Nephron progenitor cell (in vitro differentiated cells): ENCODE data around the gene FLNA.

Experiments used
- DNase-seq: peaks from one replicate; pipeline ENCODE4 v3.0.0; 2021
- H3K27ac Mint-ChIP-seq: 2 replicates; pipeline ENCODE4 v1.8.0; 2021; ENCODE audit warnings: mild to moderate bottlenecking, moderate library complexity, mixed read lengths
- H3K27me3 Mint-ChIP-seq: 2 replicates; pipeline ENCODE4 v1.8.0; 2021; ENCODE audit warnings: mild to moderate bottlenecking, low read depth, mixed read lengths; ENCODE audit not compliant: poor library complexity
- H3K36me3 Mint-ChIP-seq: 2 replicates; pipeline ENCODE4 v1.8.0; 2021; ENCODE audit warnings: low read depth, mixed read lengths
- H3K4me1 Mint-ChIP-seq: 2 replicates; pipeline ENCODE4 v1.8.0; 2021; ENCODE audit warnings: mixed read lengths
- H3K4me3 Mint-ChIP-seq: 2 replicates; pipeline ENCODE4 v1.8.0; 2021; ENCODE audit warnings: mild to moderate bottlenecking, moderate library complexity, mixed read lengths
- H3K9me3 Mint-ChIP-seq: 2 replicates; pipeline ENCODE4 v1.8.0; 2021; ENCODE audit warnings: mild to moderate bottlenecking, moderate library complexity, mixed read lengths
- CTCF ChIP-seq: fragments of 200-600 bp; sonication (generic); IDR thresholded peaks from 2 replicates; pipeline ENCODE4 v1.5.0; 2021; ENCODE audit warnings: antibody characterized with exemption

FLNA gene

GRCh38 chrX:154371789-154372300 lies 2.6 kb downstream of the FLNA start:
- no peak for DNase-seq
- H3K4me1 Mint-ChIP-seq: peaks cover 8% of the 10 kb centered on the region
- peaks cover 36% of the 10 kb centered on the region for H3K9me3 Mint-ChIP-seq
- H3K27ac Mint-ChIP-seq: no peak overlapping the region
- H3K27me3 Mint-ChIP-seq: no peaks in the 10 kb centered on the region
- no peak overlapping the region for H3K4me3 Mint-ChIP-seq
- no peak for TF ChIP-seq CTCF
- no peaks in the 10 kb centered on the region for H3K36me3 Mint-ChIP-seq

- peaks cover 4% of the 10 kb centered on the region for H3K4me1 Mint-ChIP-seq
- H3K27me3 Mint-ChIP-seq: no peaks in the 10 kb centered on the region
- no peaks in the 10 kb centered on the region for H3K36me3 Mint-ChIP-seq
- no peak for TF ChIP-seq CTCF
- H3K9me3 Mint-ChIP-seq: peaks cover 32% of the 10 kb centered on the region
- DNase-seq: peak; percentile 88
- peak overlapping the region; percentile 79 for H3K27ac Mint-ChIP-seq
- peak overlapping the region; percentile 85 for H3K4me3 Mint-ChIP-seq
Observed at GRCh38 chrX:154371017-154371788, 3.2 kb downstream of the FLNA start.

- no peak for TF ChIP-seq CTCF
- peaks cover 4% of the 10 kb centered on the region for H3K36me3 Mint-ChIP-seq
- DNase-seq: peak; percentile 47
- peak overlapping the region; percentile 90 for H3K4me3 Mint-ChIP-seq
- peaks cover 34% of the 10 kb centered on the region for H3K9me3 Mint-ChIP-seq
- H3K27ac Mint-ChIP-seq: peak overlapping the region; percentile 80
- H3K4me1 Mint-ChIP-seq: peaks cover 7% of the 10 kb centered on the region
- no peaks in the 10 kb centered on the region for H3K27me3 Mint-ChIP-seq
Observed at GRCh38 chrX:154370300-154371016, 4.0 kb downstream of the FLNA start.

GRCh38 chrX:154369449-154370299 lies 4.8 kb downstream of the FLNA start:
- Mint-ChIP-seq H3K27me3 (no peaks in the 10 kb centered on the region), H3K4me3 (peak overlapping the region; percentile 90), H3K9me3 (peaks cover 33% of the 10 kb centered on the region), H3K27ac (peak overlapping the region; percentile 80), H3K4me1 (peaks cover 5% of the 10 kb centered on the region), H3K36me3 (peaks cover 8% of the 10 kb centered on the region)
- TF ChIP-seq CTCF: no peak
- DNase-seq: peak; percentile 51

GRCh38 chrX:154368630-154369448 lies 5.6 kb downstream of the FLNA start:
- TF ChIP-seq CTCF: no peak
- peaks cover 9% of the 10 kb centered on the region for H3K36me3 Mint-ChIP-seq
- H3K9me3 Mint-ChIP-seq: peaks cover 34% of the 10 kb centered on the region
- H3K4me1 Mint-ChIP-seq: peaks cover 5% of the 10 kb centered on the region
- no peak overlapping the region for H3K27ac Mint-ChIP-seq
- H3K4me3 Mint-ChIP-seq: peak overlapping the region; percentile 90
- DNase-seq: no peak
- H3K27me3 Mint-ChIP-seq: no peaks in the 10 kb centered on the region
